Panc1 (cell line): ENCODE measurements around the gene SPEF1. TPM values are rescaled to one million over a fixed set of nuclear protein-coding genes. Genes with fewer than 3 reads are reported as not detected.

Experiments
- ATAC-seq: fragments of 200-7000 bp; cut with Tn5 transposase; 2 replicates; pipeline ENCODE4 v1.9.1; 2020; ENCODE audit warnings: mild to moderate bottlenecking, moderate library complexity
- BruUV-seq: library from RNA; stranded (reverse); fragments of 400-500 nt; replicated peaks from 2 replicates; lab custom pipeline; 2021; lab: Mats Ljungman, UMichigan
- CTCF ChIA-PET: fragments of 300-600 bp; sonication (Branson Sonifier 250); formaldehyde crosslinking; loops from one replicate; lab custom pipeline; 2022; ENCODE audit warnings: antibody characterized with exemption; lab: Charles Lee
- POLR2A ChIA-PET: fragments of 300-600 bp; sonication (Branson Sonifier 250); formaldehyde crosslinking; loops from one replicate; lab custom pipeline; 2022; ENCODE audit warnings: antibody characterized with exemption; lab: Charles Lee
- DNase-seq: peaks from one replicate; pipeline ENCODE4 v3.0.0-alpha.2; 2010; ENCODE audit warnings: low read depth, low spot score
- H3K27ac ChIP-seq: 2 replicates; pipeline ENCODE4 v1.5.1; 2011; ENCODE audit warnings: mild to moderate bottlenecking, low read length, inconsistent platforms
- H3K27me3 ChIP-seq: fragments of 200-500 bp; sonication (Bioruptor generic); 2 replicates; pipeline ENCODE4 v1.6.0; 2014; ENCODE audit warnings: low read length, inconsistent platforms; ENCODE audit not compliant: control insufficient read depth, insufficient read depth
- H3K36me3 ChIP-seq: fragments of 200-500 bp; sonication (Bioruptor generic); 2 replicates; pipeline ENCODE4 v1.5.1; 2014; ENCODE audit warnings: inconsistent platforms, mild to moderate bottlenecking, low read length, moderate library complexity; ENCODE audit not compliant: control insufficient read depth, insufficient read depth
- H3K4me1 ChIP-seq: 2 replicates; pipeline ENCODE4 v1.5.1; 2011; ENCODE audit warnings: inconsistent platforms, mild to moderate bottlenecking, low read length, moderate library complexity; ENCODE audit not compliant: control insufficient read depth, insufficient read depth
- H3K4me3 ChIP-seq, 2 experiments: 2 replicates each; pipeline ENCODE4 v1.5.1; 2011 to 2012; ENCODE audit warnings: low read depth in 2 of 2, low read length in 2 of 2, mild to moderate bottlenecking in 2 of 2, inconsistent platforms in 1 of 2, moderate library complexity in 1 of 2
- H3K9me3 ChIP-seq: fragments of 200-500 bp; sonication (Bioruptor generic); 2 replicates; pipeline ENCODE4 v1.5.1; 2014; ENCODE audit warnings: low read depth, mild to moderate bottlenecking, inconsistent platforms, low read length, moderate library complexity; ENCODE audit not compliant: control insufficient read depth, insufficient read depth
- CTCF ChIP-seq: fragments of 450-650 bp; IDR thresholded peaks from 2 replicates; pipeline ENCODE4 v1.5.1; 2017; ENCODE audit warnings: mild to moderate bottlenecking
- POLR2AphosphoS5 ChIP-seq: IDR thresholded peaks from 2 replicates; pipeline ENCODE4 v1.6.1; 2012; ENCODE audit warnings: mild to moderate bottlenecking, low read depth, low read length, moderate library complexity
- REST ChIP-seq, 2 experiments: IDR thresholded peaks; 2 replicates each; pipeline ENCODE4 v1.6.1; 2011 to 2012; ENCODE audit warnings: low read depth in 2 of 2, control low read depth in 1 of 2, low read length in 1 of 2, mild to moderate bottlenecking in 1 of 2, moderate library complexity in 1 of 2; ENCODE audit not compliant: insufficient read depth in 1 of 2
- SIN3A ChIP-seq: IDR thresholded peaks from 2 replicates; pipeline ENCODE4 v1.6.1; 2012; ENCODE audit warnings: low read depth, mild to moderate bottlenecking, low read length, moderate library complexity, borderline replicate concordance; ENCODE audit not compliant: insufficient read depth
- TCF7L2 ChIP-seq: IDR thresholded peaks from 2 replicates; pipeline ENCODE4 v1.6.1; 2011; ENCODE audit warnings: mild to moderate bottlenecking, low read depth, low read length, inconsistent platforms
- in situ Hi-C: cut with HindIII; loops from 2 replicates; pipeline ENCODE4 v1.10.0; 2016; ENCODE audit warnings: low sequenced_read_pairs, low pct_unique_long_range_greater_than_20kb
- intact Hi-C: fragments of 100-400 bp; cut with micrococcal nuclease; formaldehyde crosslinking; loops from one replicate; pipeline ENCODE4 v1.10.0; 2022; ENCODE audit not compliant: unreplicated experiment
- total RNA-seq: library from RNA; stranded (reverse); gene quantifications from one replicate; pipeline ENCODE4 v1.2.1, GENCODE V29; 2021; ENCODE audit not compliant: unreplicated experiment

SPEF1 gene
- total RNA-seq, 1 experiment from 2014 or later: 0.41 TPM

- Histone ChIP-seq H3K36me3 (no peaks in the 10 kb centered on the region), H3K27ac (no peak overlapping the region; the same call in 1 of the 2 replicates), H3K27me3 (no peaks in the 10 kb centered on the region), H3K4me1 (peaks cover 38% of the 10 kb centered on the region), H3K4me3 (no peak overlapping the region), H3K9me3 (no peaks in the 10 kb centered on the region)
- ChIA-PET CTCF (no interaction called here), POLR2A (no interaction called here)
- intact Hi-C loops: no loop called here
- in situ Hi-C loops: no loop called here
- BruUV-seq: no TSS peak
- DNase-seq: no peak
- TF ChIP-seq SIN3A (no peak), POLR2AphosphoS5 (no peak), CTCF (no peak), TCF7L2 (no peak), REST (IDR thresholded peaks at IDR 0.05; ENCODE audit: insufficient read depth in 1 of 2, low read depth in 2 of 2, low read length in 1 of 2) (no peak)
- ATAC-seq: no peak
Observed at GRCh38 chr20:3804254-3804751, 23.1 kb upstream of the SPEF1 start.

GRCh38 chr20:3803854-3804253 is 22.6 kb upstream of the SPEF1 start:
- BruUV-seq: no TSS peak
- H3K4me1 ChIP-seq: peaks cover 40% of the 10 kb centered on the region
- POLR2A ChIA-PET: no interaction called here
- no peaks in the 10 kb centered on the region for H3K36me3 ChIP-seq
- no peak for TF ChIP-seq CTCF
- no peak for TF ChIP-seq SIN3A
- no peak for TF ChIP-seq REST (IDR thresholded peaks at IDR 0.05; ENCODE audit: insufficient read depth in 1 of 2, low read depth in 2 of 2, low read length in 1 of 2)
- no peaks in the 10 kb centered on the region for H3K27me3 ChIP-seq
- in situ Hi-C loops: no loop called here
- H3K9me3 ChIP-seq: no peaks in the 10 kb centered on the region
- ATAC-seq (no peak), DNase-seq (no peak)
- CTCF ChIA-PET: no interaction called here
- intact Hi-C loops: no loop called here
- no peak overlapping the region for H3K4me3 ChIP-seq
- H3K27ac ChIP-seq: no peak overlapping the region
